Measurements from ENCODE around the gene NPM1.
"Not testable (repeated sequence)": the region's sequence is repeated elsewhere in the genome, so short reads cannot be mapped to it uniquely, and the experiment has no call there.

Gene NPM1

DNA sequence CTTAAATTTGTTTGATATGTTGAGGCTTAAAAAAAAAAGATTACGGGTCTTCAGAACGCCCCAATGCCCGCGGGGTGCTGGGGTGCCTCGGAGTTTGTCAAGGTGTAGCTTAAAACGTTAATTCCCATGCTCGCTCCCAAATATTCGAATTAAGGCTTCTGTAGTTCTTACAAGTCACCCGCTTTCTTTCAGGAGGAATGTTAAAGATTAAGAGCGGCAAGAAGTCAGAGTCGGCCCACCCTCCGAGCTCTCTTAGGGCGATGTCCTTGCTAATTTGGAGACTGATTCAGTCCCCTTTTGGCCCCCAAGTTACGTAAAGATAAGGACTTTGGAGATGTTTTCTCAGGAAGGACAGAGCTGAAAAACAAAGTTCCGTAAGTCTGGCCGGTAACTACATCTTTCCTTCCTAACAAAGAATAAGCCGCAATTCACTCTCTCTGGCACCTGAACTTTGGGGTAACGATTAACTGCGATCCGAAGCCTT, 746 bp upstream of the NPM1 start:
- no peak for DNase-seq

DNA sequence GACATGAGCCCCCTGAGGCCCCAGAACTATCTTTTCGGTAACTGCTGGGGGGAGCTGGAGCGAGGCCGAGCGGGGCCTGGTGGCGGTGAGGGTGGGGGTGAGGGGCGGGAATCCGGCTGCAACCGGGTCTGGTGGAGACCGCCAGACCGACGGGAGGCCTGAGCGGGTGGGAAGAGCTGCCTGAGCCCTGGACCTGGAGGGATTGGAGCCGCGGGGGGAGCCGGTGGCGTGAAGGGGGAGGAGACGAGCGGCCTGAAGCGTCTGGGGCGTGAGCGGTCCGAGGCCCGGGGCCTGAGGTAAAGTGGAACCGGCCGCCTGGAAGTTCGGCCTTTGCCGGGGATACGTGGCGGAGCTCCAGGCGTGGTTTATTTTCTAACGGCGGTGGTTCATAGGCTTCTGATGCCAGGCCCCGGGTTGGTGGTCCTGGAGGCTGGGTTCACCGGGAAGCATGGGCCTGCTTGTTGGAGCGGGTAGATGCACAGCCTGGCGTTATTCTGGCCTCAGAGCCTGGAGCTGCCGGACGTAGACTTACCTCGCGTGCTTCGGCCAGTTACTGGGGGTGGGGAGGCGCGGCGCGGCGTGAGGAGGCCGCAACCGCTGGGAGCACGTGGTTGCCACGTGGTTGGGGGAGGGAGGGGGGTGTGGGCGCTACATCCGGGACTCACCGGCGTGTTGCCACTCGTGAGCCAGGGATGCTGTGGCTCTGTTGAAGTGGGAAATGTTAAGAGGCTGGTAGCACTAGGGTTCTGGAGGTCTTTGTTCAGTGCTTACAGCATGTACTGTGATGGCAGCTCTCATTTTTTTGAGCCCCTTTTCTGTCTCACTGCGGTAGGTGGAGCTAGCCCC, 544 bp downstream of the NPM1 start:
- DNase-seq, result no peak

DNA sequence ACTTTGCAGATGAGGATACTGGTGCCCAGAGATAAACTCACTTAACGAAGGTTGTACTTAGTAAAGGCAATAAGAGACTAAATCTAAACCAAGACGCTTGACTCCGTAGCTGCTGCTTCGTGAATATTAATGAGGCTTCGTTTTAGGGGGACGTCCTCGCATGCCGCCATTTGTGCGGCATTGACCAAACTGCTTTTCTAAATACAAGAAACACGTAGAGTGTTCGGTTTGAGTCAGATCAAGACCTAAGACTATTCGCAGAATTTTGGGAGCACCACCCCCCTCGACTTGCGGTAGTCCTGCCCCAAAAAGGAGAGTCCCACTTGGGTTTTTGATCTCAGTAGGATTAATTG, 1.1 kb downstream of the NPM1 start:
- DNase-seq, result no peak

DNA sequence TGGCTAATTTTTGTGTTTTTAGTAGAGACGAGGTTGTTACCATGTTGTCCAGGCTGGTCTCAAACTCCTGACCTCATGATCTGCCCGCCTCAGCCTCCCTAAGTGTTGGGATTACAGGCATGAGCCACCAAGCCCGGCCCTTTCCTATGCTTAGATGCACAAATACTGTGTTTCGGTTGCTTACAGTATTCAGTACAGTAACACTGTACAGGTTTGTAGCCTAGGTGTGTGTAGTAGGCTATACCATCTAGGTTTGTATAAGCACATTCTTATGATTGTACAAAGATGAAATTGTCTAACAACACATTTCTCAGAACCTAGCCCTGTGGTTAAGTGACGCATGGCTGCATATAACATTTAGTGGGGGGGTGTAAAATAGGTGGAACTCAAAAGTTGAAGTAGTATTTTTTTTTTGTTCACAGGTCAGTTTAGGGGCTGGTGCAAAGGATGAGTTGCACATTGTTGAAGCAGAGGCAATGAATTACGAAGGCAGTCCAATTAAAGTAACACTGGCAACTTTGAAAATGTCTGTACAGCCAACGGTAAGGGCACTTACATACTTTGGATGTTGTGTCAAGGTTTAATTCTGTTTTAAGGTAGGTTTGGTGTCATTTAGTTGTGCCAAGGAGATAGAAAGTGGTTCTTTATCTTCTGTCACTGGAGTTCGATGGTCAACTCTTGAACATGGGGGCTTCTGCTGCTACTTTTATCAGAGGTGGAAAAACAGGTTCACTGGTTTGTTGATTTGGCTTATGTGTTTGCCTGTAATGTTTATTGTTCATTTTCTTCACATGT, 3.4 kb downstream of the NPM1 start:
- no peak for DNase-seq

DNA sequence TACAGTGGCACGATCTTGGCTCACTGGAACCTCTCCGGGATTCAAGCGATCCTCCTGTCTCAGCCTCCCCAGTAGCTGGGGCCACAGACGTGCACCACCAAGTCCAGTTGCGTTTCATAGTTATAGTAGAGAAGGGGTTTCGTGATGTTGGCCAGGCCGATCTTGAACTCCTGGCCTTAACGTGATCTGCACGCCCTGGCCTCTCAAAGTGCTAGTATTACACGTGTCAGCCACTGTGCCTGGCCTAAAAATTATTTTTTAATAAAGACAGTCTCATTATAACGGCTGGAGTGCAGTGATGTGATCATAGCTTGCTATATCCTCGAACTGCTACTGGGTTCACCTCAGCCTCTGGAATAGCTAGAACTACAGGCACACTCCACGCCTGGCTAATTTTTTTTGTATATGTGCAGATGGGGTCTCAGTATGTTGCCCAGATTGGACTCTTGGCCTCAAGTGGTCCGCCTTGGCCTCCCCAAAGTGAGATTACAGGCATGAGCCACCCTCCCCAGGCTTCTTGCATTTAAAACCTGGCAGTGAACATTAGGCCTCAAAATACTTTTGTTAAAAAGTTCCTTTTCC, 4.4 kb downstream of the NPM1 start:
- no peak for DNase-seq

DNA sequence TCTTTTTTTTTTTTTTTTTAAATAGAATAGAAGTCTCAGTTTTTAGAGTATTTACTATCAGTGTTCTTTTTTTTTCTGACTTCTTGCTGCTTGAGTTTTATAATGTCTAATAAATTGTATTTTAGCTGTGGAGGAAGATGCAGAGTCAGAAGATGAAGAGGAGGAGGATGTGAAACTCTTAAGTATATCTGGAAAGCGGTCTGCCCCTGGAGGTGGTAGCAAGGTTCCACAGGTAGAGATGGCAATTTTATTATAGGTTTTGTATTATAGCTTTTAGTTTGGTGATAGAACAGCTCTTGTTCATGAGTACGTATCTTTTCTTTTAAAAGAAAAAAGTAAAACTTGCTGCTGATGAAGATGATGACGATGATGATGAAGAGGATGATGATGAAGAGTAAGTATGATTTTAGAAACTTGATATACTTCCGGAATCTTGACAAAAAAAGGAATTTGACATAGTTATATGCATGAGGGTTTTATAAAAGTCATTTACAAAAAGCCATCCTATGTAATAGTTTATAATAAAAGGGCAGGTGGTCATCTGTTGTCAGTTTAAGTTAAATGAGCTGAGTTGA, 5.0 kb downstream of the NPM1 start:
- no peak for DNase-seq

DNA sequence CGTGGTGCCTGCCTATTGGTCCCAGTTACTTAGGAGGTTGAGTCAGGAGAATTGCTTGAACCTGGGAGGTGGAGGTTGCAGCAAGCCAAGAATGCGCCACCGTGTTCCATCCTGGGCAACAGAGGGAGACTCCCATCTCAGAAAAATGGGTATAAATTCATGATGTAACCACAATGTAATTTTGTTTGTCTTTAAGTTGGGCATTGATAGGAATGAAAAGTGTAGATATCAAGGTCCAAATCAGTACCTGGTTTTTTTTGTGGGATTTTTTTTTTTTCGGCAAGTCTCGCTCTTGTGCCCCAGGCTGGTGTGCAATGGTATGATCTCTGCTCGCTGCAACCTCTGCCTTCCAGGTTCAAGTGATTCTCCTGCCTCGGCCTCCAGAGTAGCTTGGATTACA, 7.4 kb downstream of the NPM1 start:
- DNase-seq, result no peak

DNA sequence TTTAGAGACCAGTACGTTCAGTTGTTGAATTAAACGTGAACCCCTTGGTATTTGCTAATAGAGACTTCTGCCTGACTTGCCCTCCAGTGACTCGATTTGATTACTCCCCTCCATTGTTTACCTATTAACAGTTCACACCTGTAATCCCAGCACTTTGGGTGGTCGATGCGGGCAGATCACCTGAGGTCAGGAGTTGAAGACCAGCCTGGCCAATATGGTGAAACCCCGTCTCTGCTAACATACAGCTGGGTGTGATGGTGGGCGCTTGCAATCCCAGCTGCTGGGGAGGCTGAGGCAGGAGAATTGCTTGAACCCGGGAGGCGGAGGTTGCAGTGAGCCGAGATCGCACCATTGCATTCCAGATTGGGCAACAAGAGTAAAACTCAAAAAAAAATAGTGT, 8.9 kb downstream of the NPM1 start:
- DNase-seq, result not testable (repeated sequence)

DNA sequence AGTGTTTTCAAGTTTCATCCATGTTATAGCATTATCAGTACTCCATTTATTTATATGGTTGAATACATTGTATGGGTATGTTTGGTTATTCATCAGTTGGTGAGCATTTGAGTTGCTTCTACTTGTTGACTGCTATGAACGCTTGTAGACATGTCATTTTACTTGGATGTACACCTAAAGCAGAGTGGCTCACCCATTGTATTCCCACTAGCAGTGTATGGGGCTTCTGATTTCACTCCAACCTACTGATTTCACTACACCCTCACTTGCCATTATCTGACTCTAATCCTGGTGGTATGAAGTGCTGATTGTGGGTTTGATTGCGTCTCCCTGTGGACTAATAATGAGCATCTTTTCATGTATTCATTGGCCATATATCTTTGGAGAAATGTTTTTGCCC, 9.5 kb downstream of the NPM1 start:
- no peak for DNase-seq

DNA sequence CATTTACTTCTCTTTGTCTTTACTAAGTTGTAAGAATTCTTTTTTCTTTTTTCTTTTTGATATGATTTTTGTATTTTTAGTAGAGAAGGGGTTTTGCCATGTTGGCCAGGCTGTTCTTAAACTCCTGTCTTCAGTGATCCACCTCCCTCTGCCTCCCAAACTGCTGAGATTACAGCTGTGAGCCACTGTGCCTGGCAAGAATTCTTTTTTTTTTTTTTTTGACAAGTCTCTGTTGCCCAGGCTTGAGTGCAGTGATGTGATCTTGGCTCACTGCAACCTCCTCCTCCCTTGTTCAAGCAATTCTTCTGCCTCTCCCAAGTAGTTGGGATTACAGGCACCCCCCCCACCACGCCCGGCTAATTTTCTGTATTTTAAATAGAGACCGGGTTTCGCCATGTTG, 9.9 kb downstream of the NPM1 start:
- no peak for DNase-seq

DNA sequence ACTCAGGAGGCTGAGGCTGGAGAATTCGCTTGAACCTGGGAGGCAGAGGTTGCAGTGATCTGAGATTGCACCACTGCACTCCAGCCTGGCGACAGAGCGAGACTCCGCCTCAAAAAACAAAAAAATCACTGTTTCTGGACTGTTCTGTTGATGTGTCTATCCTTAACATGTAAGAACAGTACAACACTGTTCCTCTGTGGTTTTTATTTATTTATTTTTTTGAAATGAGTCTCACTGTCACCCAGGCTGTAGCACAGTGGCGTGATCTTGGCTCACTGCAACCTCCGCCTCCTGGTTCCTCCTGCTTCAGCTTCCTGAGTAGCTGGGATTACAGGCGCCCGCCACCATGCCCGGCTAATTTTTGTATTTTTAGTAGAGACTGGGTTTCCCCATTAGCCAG, 11.0 kb downstream of the NPM1 start:
- not testable (repeated sequence) for DNase-seq

DNA sequence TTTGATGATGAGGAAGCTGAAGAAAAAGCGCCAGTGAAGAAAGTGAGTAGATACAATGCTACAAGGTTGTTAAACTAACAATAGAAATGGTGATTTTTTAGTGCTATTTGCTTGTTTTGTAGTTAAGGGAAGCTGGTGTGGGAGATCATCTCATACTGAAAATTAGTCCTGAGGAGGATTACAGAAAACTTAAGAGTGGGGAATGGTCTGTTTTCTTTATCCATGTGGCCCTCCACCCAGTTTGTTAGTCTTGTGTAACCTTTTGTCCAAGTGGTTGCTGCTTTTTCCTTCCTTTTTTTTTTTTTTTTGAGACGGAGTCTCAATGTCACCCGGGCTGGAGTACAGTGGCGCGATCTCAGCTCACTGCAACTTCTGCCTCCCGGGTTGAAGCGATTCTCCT, 12.5 kb downstream of the NPM1 start:
- DNase-seq, result no peak

DNA sequence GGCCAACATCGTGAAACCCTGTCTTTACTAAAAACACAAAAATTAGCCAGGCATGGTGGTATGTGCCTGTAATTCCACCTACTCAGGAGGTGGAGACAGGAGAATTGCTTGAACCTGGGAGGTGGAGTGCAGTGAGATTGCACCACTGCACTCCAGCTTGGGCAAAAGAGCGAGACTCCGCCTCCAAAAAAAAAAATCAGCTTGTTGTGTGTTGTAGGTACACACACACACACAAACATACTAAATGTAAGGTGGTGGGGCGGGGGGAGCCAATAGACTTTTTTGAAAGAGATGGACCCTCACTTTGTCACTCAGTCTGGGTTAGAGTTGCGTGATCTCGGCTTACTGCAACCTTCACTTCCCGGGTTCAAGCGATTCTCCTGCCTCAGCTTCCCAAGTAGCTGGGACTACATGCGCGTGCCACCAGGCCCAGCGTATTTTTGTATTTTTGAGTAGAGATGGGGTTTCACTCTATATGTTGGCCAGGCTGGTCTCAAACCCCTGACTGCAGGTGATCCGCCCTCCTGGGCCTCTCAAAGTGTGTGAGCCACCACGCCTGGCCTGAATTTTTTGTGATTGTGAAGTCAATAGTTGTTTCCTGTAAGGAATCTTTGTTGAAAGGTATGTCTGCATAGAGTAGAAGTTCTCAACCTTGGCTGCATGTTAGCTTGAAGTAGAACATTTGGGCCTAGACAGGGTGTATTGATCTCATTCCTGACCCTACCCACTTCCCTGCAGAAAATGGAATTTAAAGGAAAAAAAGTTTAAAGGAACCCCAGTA, 13.7 kb downstream of the NPM1 start:
- no peak for DNase-seq

DNA sequence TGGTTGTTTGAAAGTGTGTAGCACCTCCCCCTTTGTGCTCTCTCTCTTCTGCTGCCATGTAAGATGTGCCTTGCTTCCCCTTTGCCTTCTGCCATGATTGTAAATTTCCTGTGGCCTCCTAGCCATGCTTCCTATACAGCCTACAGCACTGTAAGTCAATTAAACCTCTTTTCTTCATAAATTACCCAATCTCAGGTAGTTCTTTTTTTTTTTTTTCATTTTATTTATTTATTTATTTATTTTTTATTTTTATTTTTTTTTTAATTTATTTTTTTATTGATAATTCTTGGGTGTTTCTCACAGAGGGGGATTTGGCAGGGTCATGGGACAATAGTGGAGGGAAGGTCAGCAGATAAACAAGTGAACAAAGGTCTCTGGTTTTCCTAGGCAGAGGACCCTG, 15.1 kb downstream of the NPM1 start:
- not testable (repeated sequence) for DNase-seq

DNA sequence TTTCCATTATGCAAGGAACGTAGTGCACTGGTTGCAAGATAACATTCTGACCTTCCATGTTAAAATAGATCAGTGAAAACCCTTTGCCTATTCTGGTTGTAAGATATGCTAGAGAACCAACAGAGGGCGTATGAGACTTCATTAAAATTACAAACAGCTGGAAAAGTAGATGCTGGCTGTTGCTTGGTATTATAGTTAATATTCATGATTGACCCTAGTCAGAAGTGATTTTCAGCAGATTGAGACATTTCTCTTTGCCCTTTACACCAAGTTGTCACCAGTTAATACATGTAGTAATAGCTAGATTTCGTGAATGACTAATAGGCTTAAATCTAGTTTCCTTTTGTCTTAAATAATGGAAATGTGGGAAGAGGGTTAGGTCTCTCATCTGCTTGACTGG, 18.0 kb downstream of the NPM1 start:
- DNase-seq, result no peak

DNA sequence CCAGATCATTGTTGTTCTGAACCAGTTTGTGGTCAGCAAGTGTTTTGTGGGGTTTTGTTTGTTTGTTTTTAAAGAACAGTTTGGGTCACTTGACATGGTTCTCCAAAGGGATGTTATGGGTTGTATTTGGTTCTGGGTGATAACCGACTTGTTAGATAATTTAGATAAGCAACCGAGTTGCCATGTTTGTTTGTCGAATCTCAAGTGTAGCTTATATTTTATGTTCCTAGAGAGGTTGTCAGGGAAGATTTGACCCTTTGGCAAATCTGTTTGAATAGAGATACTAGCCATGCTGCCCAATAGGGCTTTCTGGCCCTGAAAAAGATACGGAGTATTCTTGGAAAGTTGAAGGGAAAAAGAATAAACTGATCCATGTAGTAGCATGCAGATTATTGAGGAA, 19.6 kb downstream of the NPM1 start:
- no peak for DNase-seq

DNA sequence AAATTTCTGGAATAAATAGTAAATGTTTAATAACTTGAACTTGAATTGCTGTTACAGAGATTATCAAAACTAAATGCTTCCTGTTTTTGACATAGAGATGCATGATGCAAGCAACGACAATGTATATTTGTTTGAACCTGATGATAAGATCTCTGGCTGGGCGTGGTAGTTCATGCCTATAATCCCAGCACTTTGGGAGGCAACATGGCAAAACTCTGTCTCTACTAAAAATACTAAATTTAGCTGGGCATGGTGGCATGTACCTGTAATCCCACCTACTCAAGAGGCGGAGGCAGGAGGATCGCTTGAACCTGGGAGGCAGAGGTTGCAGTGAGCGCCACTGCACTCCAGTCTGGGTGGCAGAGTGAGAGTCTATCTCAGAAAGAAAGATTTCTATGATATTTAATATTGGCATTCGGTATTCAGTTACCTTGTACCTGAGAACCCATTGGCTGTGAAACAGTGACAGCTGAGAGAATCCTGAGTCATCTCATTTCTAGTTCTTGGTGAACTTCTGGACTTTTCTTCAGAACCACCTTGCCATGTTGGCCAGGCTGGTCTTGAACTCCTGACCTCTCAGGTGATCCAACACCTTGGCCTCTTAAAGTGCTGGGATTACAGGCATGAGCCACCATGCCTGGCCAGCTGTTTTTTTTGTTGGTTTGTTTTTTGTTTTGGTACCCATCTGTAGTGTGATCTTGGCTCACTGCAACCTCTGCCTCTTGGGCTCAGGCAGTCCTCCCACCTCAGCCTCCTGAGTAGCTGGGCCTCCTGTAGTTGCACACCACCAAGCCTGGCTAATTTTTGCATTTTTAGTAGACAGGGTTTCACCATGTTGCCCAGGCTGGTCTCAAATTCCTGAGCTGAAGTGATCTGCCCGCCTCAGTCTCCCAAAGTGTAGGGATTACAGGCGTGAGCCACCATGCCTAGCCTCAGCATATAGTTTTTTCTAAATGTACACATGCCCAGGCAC, 21.8 kb downstream of the NPM1 start:
- no peak for DNase-seq

DNA sequence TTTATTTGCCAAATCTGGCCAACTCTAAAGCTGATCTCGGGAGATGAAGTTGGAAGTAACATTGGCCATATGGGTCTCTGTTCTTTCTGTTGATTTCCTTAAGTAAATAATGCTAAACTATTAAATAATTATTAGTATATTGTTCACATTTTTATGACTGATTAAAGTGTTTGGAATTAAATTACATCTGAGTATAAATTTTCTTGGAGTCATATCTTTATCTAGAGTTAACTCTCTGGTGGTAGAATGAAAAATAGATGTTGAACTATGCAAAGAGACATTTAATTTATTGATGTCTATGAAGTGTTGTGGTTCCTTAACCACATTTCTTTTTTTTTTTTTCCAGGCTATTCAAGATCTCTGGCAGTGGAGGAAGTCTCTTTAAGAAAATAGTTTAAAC, 22.5 kb downstream of the NPM1 start:
- DNase-seq, result no peak

DNA sequence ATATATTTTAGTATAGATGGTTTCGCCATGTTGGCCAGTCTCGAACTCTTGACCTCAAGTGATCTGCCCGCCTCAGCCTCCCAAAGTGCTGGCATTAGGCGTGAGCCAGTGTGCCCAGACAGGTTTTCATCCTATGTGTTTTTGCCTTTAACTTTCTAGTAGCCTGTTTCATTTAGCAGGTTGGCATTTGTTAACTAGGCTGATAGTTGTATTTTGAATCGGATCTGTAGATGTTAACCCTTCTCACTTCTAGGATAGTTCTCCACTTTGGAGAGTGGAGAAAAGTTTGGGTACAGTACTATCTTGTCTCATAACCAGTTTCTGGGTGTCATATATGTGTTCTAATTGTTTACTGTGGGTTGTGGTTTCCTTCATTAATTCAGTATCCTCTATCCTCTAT, 24.5 kb downstream of the NPM1 start:
- no peak for DNase-seq

DNA sequence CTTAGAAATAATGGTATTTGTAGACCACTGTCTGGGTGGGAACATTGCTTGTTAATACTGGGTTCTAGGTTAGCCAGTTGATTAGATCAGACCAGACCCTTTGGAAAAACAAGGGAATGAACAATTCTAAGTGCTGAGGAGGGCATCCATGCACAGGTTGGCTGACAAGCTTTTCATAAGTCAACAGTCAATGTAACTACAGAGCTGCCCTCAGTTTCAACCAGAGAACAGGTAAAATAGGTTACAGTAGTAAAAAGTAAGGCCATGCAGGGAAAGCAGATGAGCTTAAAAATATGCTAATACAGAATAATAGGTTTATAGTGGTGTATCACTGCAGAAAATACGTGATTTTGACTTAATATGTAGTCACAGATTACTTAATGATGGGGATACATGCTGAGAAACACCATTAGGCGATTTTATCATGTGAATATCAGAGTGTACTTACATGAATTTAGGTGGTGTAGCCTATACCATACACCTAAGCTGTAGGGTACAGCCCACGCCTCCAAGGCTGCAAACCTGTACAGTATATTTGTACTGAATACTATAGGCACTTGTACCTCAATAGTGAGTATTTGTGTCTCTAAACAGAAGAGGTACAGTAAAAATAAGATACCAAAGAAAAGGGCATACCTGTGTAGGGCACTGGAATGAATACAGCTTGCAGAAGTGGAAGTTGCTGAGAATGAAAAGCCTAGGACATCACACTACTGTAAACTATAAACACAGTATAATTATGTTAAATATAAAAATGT, 25.7 kb downstream of the NPM1 start:
- no peak for DNase-seq

DNA sequence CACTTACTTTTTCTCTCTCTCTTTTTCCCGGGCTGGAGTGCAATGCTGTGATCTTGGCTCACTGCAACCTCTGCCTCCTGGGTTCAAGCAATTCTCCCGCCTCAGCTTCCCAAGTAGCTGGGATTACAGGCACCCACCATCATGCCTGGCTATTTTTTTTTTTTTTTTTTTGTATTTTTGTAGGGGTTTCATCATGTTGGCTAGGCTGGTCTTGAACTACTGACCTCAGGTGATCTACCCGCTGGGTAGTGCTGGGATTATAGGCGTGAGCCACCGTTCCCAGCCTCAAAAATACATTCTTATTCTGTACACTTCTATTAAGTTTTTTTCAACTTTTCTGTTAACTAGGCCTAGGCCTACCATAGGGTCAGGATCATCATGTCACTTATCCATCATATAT, 26.3 kb downstream of the NPM1 start:
- DNase-seq, result not testable (repeated sequence)

Measured in NCI-H446 treated with DMSO at 0.1 percent for 48 hours (cell line).